CD4-positive, alpha-beta T cell (primary cell): ENCODE measurements around the gene ETV5. TPM values are rescaled to one million over a fixed set of nuclear protein-coding genes. Genes with fewer than 3 reads are reported as not detected.

Experiments
- ATAC-seq: fragments of 200-7000 bp; cut with Tn5 transposase; one replicate; pipeline ENCODE4 v1.10.0; 2022; ENCODE audit warnings: mild to moderate bottlenecking; ENCODE audit not compliant: poor library complexity
- CTCF ChIA-PET: fragments of 350-600 bp; sonication (Branson Sonifier 250); formaldehyde crosslinking; loops from one replicate; lab custom pipeline; 2021; ENCODE audit warnings: antibody characterized with exemption, inconsistent platforms; lab: Charles Lee
- POLR2A ChIA-PET: fragments of 350-600 bp; sonication (Branson Sonifier 250); formaldehyde crosslinking; loops from one replicate; lab custom pipeline; 2021; ENCODE audit warnings: antibody characterized with exemption, inconsistent platforms; lab: Charles Lee
- DNase-seq, 14 experiments: peaks; one replicate each; pipeline ENCODE4 v3.0.0-alpha.2; 2013 to 2020; ENCODE audit warnings: mixed read lengths in 2 of 14
- H3K27ac ChIP-seq, 2 donors: one replicate each; pipeline versions ENCODE4 v1.5.1 to v1.7.0; 2013; ENCODE audit warnings: low read length in 2 of 2, low read depth in 1 of 2, mild to moderate bottlenecking in 1 of 2
- H3K27me3 ChIP-seq, 2 experiments: 1 replicate in 1 of 2; 2 replicates in 1 of 2; pipeline versions ENCODE4 v1.6.1 to v1.7.0; 2013; ENCODE audit warnings: low read length in 2 of 2, control low read depth in 1 of 2, mild to moderate bottlenecking in 1 of 2, moderate library complexity in 1 of 2; ENCODE audit not compliant: insufficient read depth in 2 of 2, control insufficient read depth in 1 of 2
- H3K36me3 ChIP-seq: one replicate; pipeline ENCODE4 v1.6.1; 2013; ENCODE audit warnings: low read length, control low read depth; ENCODE audit not compliant: insufficient read depth
- H3K4me1 ChIP-seq: one replicate; pipeline ENCODE4 v1.6.1; 2013; ENCODE audit warnings: low read length, control low read depth; ENCODE audit not compliant: insufficient read depth
- H3K4me3 ChIP-seq: one replicate; pipeline ENCODE4 v1.5.1; 2013; ENCODE audit warnings: mild to moderate bottlenecking, low read length, moderate library complexity
- H3K9me3 ChIP-seq, 2 experiments: 1 replicate in 1 of 2; 2 replicates in 1 of 2; pipeline versions ENCODE4 v1.6.1 to v1.7.0; 2013; ENCODE audit warnings: low read length in 2 of 2, mild to moderate bottlenecking in 2 of 2, control low read depth in 1 of 2, moderate library complexity in 1 of 2; ENCODE audit not compliant: control insufficient read depth in 1 of 2, insufficient read depth in 1 of 2
- H3K27ac Mint-ChIP-seq: one replicate; pipeline ENCODE4 v1.8.0; 2020; ENCODE audit warnings: mixed read lengths
- H3K27me3 Mint-ChIP-seq: one replicate; pipeline ENCODE4 v1.8.0; 2021; ENCODE audit warnings: mixed read lengths
- H3K36me3 Mint-ChIP-seq: one replicate; pipeline ENCODE4 v1.8.0; 2021; ENCODE audit warnings: low read depth, mixed read lengths
- H3K4me1 Mint-ChIP-seq: one replicate; pipeline ENCODE4 v1.8.0; 2021; ENCODE audit warnings: low read depth, mixed read lengths
- H3K4me3 Mint-ChIP-seq: one replicate; pipeline ENCODE4 v1.8.0; 2020; ENCODE audit warnings: mild to moderate bottlenecking, mixed read lengths
- H3K9me3 Mint-ChIP-seq: one replicate; pipeline ENCODE4 v1.8.0; 2020; ENCODE audit warnings: mixed read lengths
- intact Hi-C, 2 experiments: fragments of 100-400 bp; cut with DNase I in 1 of 2; cut with micrococcal nuclease in 1 of 2; formaldehyde crosslinking; loops; one replicate each; pipeline versions ENCODE4 v1.15.1 to v1.9.0; 2023 to 2025; cut with DNase I, micrococcal nuclease
- total RNA-seq, 174 experiments: library from RNA in 2 of 174; stranded (reverse) in 2 of 174; gene quantifications; one replicate each; pipeline ENCODE4 v1.2.3 and lab custom pipeline; 2021 to 2026
- TF ChIP-seq, protein P1 (sequence below): fragments of 200-600 bp; IDR thresholded peaks from one replicate; pipeline ENCODE4 v1.8.0; 2022; ENCODE audit warnings: antibody characterized with exemption, mild to moderate bottlenecking

ETV5 gene
- total RNA-seq, 2 experiments from 2014 or later = not detected

DNA sequence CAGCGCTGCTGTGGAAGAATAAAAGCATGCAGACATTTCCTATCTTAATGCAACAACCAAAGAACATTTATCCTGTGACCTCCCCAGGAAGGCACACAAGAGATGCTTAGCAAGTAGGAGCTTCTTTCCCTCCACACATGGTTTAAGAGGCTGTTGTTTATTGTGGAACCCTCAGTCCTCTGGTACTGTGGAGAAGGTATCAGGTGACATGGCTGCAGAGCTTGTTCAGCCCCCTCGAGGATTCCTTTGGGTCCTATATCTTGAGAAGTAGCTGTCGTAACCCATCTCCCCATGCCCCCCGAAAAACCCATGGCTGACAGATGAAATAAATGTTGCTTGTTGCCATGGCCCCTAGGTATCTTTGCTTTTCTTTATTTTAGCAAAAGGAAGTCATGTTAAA, 20.3 kb upstream of the ETV5 start:
- TF ChIP-seq, protein P1, sequence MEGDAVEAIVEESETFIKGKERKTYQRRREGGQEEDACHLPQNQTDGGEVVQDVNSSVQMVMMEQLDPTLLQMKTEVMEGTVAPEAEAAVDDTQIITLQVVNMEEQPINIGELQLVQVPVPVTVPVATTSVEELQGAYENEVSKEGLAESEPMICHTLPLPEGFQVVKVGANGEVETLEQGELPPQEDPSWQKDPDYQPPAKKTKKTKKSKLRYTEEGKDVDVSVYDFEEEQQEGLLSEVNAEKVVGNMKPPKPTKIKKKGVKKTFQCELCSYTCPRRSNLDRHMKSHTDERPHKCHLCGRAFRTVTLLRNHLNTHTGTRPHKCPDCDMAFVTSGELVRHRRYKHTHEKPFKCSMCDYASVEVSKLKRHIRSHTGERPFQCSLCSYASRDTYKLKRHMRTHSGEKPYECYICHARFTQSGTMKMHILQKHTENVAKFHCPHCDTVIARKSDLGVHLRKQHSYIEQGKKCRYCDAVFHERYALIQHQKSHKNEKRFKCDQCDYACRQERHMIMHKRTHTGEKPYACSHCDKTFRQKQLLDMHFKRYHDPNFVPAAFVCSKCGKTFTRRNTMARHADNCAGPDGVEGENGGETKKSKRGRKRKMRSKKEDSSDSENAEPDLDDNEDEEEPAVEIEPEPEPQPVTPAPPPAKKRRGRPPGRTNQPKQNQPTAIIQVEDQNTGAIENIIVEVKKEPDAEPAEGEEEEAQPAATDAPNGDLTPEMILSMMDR = no peak
- H3K36me3 ChIP-seq = no peaks in the 10 kb centered on the region
- no peaks in the 10 kb centered on the region for H3K27me3 ChIP-seq
- Mint-ChIP-seq H3K27me3 (peaks cover 14% of the 10 kb centered on the region), H3K27ac (no peak overlapping the region), H3K4me3 (no peak overlapping the region), H3K4me1 (no peaks in the 10 kb centered on the region), H3K9me3 (no peaks in the 10 kb centered on the region), H3K36me3 (no peaks in the 10 kb centered on the region)
- H3K4me1 ChIP-seq = no peaks in the 10 kb centered on the region
- DNase-seq (no peak), ATAC-seq (no peak)
- H3K27ac ChIP-seq = no peak overlapping the region
- no peak overlapping the region for H3K4me3 ChIP-seq
- POLR2A ChIA-PET = no interaction called here
- no peaks in the 10 kb centered on the region for H3K9me3 ChIP-seq
- CTCF ChIA-PET = no interaction called here
- intact Hi-C loops = no loop called here

- Histone ChIP-seq H3K4me1 (no peaks in the 10 kb centered on the region), H3K4me3 (no peak overlapping the region), H3K36me3 (no peaks in the 10 kb centered on the region), H3K9me3 (no peaks in the 10 kb centered on the region), H3K27me3 (peaks cover 0 to 4% of the 10 kb centered on the region in 2 experiments), H3K27ac (no peak overlapping the region)
- TF ChIP-seq, protein P1 = no peak
- no peaks in the 10 kb centered on the region for H3K4me1 Mint-ChIP-seq
- DNase-seq = no peak
- H3K36me3 Mint-ChIP-seq = no peaks in the 10 kb centered on the region
- CTCF ChIA-PET = no interaction called here
- POLR2A ChIA-PET = no interaction called here
- H3K27ac Mint-ChIP-seq = no peak overlapping the region
- no peak overlapping the region for H3K4me3 Mint-ChIP-seq
- peaks cover 16% of the 10 kb centered on the region for H3K27me3 Mint-ChIP-seq
- ATAC-seq = no peak
- intact Hi-C loops = no loop called here
- H3K9me3 Mint-ChIP-seq = no peaks in the 10 kb centered on the region
These were observed 19.3 kb upstream of the ETV5 start for GRCh38 chr3:186128158-186128557.

DNA sequence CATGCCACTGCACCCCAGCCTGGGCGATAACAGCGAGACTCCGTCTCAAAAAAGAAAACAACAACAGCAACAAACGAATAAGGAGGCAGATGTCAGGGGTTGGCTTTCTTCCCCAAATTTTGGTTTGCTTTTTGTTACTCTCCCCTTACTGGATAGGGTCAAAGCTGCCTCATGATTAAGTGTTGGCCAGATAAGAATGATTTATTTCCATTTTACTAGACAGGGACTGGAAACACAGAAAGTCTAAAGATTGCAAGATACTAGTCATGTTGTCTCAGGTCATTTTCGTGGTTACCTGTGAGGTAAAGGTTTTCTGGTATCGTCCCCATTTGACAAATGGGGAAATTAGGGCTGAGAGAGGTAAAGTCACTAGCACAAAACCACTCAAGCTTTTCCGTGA, 18.6 kb upstream of the ETV5 start:
- H3K4me1 ChIP-seq = no peaks in the 10 kb centered on the region
- no peak overlapping the region for H3K4me3 ChIP-seq
- TF ChIP-seq, protein P1 = no peak
- intact Hi-C loops = no loop called here
- Mint-ChIP-seq H3K27me3 (peaks cover 22% of the 10 kb centered on the region), H3K4me1 (no peaks in the 10 kb centered on the region), H3K4me3 (no peak overlapping the region), H3K9me3 (no peaks in the 10 kb centered on the region), H3K27ac (no peak overlapping the region), H3K36me3 (no peaks in the 10 kb centered on the region)
- POLR2A ChIA-PET = no interaction called here
- DNase-seq (no peak), ATAC-seq (no peak)
- peaks cover 0 to 4% of the 10 kb centered on the region in 2 experiments for H3K27me3 ChIP-seq
- H3K27ac ChIP-seq = no peak overlapping the region
- no peaks in the 10 kb centered on the region for H3K36me3 ChIP-seq
- CTCF ChIA-PET = interaction anchor here (0.7 kb wide), 1 partner anchor 140 kb away, joined by 3 read pairs; no protein-coding TSS in a partner anchor
- no peaks in the 10 kb centered on the region for H3K9me3 ChIP-seq
